SJSA1 (cell line): ENCODE data around the gene MMD2. TPM values are rescaled to one million over a fixed set of nuclear protein-coding genes. Genes with fewer than 3 reads are reported as not detected.
"Not testable (repeated sequence)": the region's sequence is repeated elsewhere in the genome, so short reads cannot be mapped to it uniquely, and the experiment has no call there.

Experiments used
- DNase-seq, 2 experiments: peaks; one replicate each; pipeline ENCODE4 v3.0.0-alpha.2; 2015 to 2020; ENCODE audit warnings: low spot score in 2 of 2, low read depth in 1 of 2
- H3K27ac ChIP-seq: fragments of 250-450 bp; sonication (Bioruptor Pico); 2 replicates; pipeline ENCODE4 v1.5.1; 2020; ENCODE audit warnings: mild to moderate bottlenecking, moderate library complexity
- H3K27me3 ChIP-seq: fragments of 250-450 bp; sonication (Bioruptor Pico); replicated peaks from 2 replicates; pipeline ENCODE4 v1.5.1; 2020; ENCODE audit warnings: mild to moderate bottlenecking, moderate library complexity
- H3K36me3 ChIP-seq: fragments of 250-450 bp; sonication (Bioruptor Pico); 2 replicates; pipeline ENCODE4 v1.5.1; 2020; ENCODE audit warnings: mild to moderate bottlenecking
- H3K4me1 ChIP-seq: fragments of 250-450 bp; sonication (Bioruptor Pico); replicated peaks from 2 replicates; pipeline ENCODE4 v1.6.1; 2021; ENCODE audit warnings: mild to moderate bottlenecking
- H3K4me3 ChIP-seq: fragments of 250-450 bp; sonication (Bioruptor Pico); 2 replicates; pipeline ENCODE4 v1.5.1; 2020; ENCODE audit warnings: mild to moderate bottlenecking
- H3K9me3 ChIP-seq: fragments of 250-450 bp; sonication (Bioruptor Pico); replicated peaks from 2 replicates; pipeline ENCODE4 v1.5.1; 2020; ENCODE audit warnings: mild to moderate bottlenecking
- total RNA-seq: library from RNA; depleted of rRNA; stranded (reverse); fragments of >200 nt; shearing (Covaris generic); gene quantifications from 2 replicates; pipeline ENCODE4 v1.2.3, GENCODE V29; 2014; rRNA removed

MMD2 gene, protein sequence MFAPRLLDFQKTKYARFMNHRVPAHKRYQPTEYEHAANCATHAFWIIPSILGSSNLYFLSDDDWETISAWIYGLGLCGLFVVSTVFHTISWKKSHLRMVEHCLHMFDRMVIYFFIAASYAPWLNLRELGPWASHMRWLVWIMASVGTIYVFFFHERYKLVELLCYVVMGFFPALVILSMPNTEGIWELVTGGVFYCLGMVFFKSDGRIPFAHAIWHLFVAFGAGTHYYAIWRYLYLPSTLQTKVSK
- total RNA-seq: not detected in 2 replicates

DNA sequence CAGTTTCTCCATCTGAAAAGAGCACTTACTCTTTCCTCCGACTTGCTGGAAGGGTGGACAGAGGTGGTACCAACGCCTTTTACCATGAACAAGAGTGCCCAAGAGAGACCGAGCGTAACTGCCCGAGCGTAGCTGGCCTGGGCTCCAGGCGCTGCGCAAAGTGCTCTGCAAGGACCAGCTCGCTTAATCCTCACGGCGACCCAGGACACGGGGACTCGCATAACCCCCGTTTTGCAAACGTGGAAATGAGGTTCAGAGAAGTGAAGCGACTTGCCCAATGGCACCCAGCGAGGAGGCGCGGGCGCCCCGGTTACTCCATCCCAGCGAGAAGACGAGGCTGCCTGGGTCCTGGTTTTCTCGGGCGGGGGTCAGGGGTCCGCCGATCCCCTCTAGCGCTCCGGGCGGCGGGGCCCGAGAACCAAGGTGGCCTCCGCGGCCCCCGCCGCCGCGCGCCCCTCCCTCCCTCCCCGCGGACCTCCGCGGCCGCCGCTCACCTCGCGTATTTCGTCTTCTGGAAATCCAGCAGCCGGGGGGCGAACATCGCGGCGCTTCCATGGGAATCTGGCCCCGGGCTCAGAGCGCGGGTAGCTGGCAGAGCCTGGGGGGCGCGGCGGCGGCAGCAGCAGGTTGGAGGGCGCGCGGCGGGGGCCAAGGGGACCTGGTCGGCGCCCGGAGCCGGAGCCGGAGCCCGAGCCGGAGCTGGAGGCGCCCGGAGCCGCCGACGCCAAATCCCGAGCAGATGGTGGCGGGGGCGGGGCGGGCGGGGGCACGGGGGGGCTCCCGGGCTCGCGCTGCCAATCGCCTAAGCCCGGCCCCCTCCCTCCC is at the start of gene MMD2:
MMD2 (minus strand) TSS at position 711 of the 825 bp plus-strand sequence; CDS start at position 541, 170 bp downstream.
- DNase-seq: no peak
- Histone ChIP-seq H3K4me1 (no peaks in the 10 kb centered on the region), H3K36me3 (no peaks in the 10 kb centered on the region), H3K9me3 (peaks cover 3% of the 10 kb centered on the region), H3K4me3 (no peak within 1 kb of the TSS), H3K27ac (no peak within 1 kb of the TSS), H3K27me3 (peaks cover 69% of the 10 kb centered on the region)

- no peaks in the 10 kb centered on the region for H3K27me3 ChIP-seq
- H3K27ac ChIP-seq: no peak overlapping the region
- DNase-seq: peak in 1 of 2 experiments; percentile 16
- no peak overlapping the region for H3K4me3 ChIP-seq
- H3K9me3 ChIP-seq: 0 out of 2 replicates have a peak, but pooled peaks cover 2% of the 10 kb centered on the region
- no peaks in the 10 kb centered on the region for H3K4me1 ChIP-seq
- peaks cover 17% of the 10 kb centered on the region for H3K36me3 ChIP-seq
Measured at GRCh38 chr7:5005066-5005465, 46.1 kb upstream of the MMD2 start.

GRCh38 chr7:5001911-5002310 is 42.9 kb upstream of the MMD2 start:
- Histone ChIP-seq H3K36me3 (peaks cover 24% of the 10 kb centered on the region), H3K27me3 (no peaks in the 10 kb centered on the region), H3K27ac (no peak overlapping the region), H3K4me3 (no peak overlapping the region), H3K4me1 (no peaks in the 10 kb centered on the region), H3K9me3 (no peaks in the 10 kb centered on the region)
- DNase-seq: peak in 1 of 2 experiments; percentile 36

GRCh38 chr7:5001003-5001402 is 42.0 kb upstream of the MMD2 start:
- Histone ChIP-seq H3K4me3 (no peak overlapping the region), H3K27ac (no peak overlapping the region), H3K36me3 (peaks cover 33% of the 10 kb centered on the region), H3K9me3 (no peaks in the 10 kb centered on the region), H3K4me1 (no peaks in the 10 kb centered on the region), H3K27me3 (no peaks in the 10 kb centered on the region)
- DNase-seq: no peak

DNA sequence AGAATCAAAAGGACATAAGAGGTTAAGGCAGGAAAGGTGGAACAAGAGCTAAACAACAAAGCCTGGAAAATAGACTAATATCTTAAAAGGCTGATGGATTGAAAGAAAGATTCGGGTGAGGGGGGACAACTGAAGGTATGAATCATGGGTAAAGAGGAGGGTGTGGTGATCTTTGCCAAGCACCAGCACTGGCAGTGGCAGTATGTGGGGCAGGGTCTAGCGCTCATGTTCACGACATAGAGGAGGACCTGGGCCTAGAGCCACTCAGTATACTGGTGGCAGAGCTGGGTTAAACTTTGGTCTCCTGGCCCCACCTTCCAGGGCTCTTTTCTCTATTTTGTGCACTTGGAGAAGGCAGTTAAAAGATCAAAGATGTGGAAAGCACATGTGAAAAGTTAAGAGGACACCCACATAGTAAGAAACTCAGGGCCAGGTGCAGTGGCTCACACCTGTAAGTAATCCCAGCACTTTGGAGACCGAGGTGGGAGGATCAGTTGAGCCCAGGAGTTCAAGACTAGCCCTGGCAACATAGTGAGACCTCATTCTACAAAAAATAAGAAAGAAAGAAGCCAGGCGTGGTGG is 40.5 kb upstream of the MMD2 start:
- peak in 1 of 2 experiments; percentile 30 for DNase-seq
- no peak overlapping the region for H3K27ac ChIP-seq
- no peaks in the 10 kb centered on the region for H3K27me3 ChIP-seq
- no peaks in the 10 kb centered on the region for H3K4me1 ChIP-seq
- no peaks in the 10 kb centered on the region for H3K9me3 ChIP-seq
- peaks cover 39% of the 10 kb centered on the region for H3K36me3 ChIP-seq
- no peak overlapping the region for H3K4me3 ChIP-seq

DNA sequence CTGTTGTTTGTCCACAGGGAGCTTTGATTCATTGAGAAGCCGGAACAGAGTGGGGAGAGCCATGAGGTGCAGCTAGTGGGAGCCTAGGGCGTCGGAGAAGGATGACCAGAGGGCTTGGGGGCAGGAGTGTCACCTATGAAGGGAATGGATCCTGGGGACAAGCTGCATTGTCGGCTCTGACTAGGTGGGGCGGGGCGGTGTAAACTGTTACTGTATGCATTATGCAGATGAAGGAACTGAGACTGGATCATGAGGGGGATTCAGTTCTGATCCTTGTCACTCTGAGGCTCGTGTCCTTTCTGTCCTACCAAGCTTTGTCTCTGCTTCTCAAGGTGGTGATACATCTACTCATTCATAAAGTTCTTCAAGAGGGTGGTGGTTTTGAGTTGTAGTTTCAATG is 39.9 kb upstream of the MMD2 start:
- H3K27me3 ChIP-seq: no peaks in the 10 kb centered on the region
- H3K4me1 ChIP-seq: no peaks in the 10 kb centered on the region
- no peak overlapping the region for H3K4me3 ChIP-seq
- no peak overlapping the region for H3K27ac ChIP-seq
- DNase-seq: peak in 1 of 2 experiments; percentile 44
- no peaks in the 10 kb centered on the region for H3K9me3 ChIP-seq
- H3K36me3 ChIP-seq: peaks cover 45% of the 10 kb centered on the region

- Histone ChIP-seq H3K9me3 (no peaks in the 10 kb centered on the region), H3K36me3 (peaks cover 50% of the 10 kb centered on the region), H3K27me3 (no peaks in the 10 kb centered on the region), H3K4me3 (no peak overlapping the region), H3K27ac (no peak overlapping the region), H3K4me1 (no peaks in the 10 kb centered on the region)
- peak in 1 of 2 experiments; percentile 33 for DNase-seq
Measured at GRCh38 chr7:4998244-4998643, 39.3 kb upstream of the MMD2 start.

DNA sequence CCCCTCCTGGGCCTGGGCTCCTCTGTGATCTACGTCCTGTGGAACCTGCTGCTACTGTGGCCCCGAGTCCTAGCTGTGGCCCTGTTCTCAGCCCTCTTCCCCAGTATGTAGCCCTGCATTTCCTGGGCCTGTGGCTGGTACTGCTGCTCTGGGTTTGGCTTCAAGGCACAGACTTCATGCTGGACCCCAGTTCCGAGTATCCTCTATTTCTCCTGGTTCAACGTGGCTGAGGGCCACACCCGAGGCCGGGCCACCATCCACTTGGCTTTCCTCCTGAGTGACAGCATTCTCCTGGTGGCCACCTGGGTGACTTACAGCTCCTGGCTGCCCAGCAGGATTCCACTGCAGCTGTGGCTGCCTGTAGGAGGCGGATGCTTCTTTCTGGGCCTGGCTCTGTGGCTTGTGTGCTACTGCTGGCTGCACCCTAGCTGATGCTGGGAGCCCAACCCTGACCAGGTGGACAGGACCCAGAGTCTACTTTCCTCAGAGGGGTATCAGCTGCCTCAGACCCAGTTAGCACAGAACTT is 37.8 kb upstream of the MMD2 start:
- H3K9me3 ChIP-seq: no peaks in the 10 kb centered on the region
- H3K36me3 ChIP-seq: peaks cover 64% of the 10 kb centered on the region
- no peak overlapping the region for H3K4me3 ChIP-seq
- H3K4me1 ChIP-seq: no peaks in the 10 kb centered on the region
- no peak overlapping the region for H3K27ac ChIP-seq
- no peaks in the 10 kb centered on the region for H3K27me3 ChIP-seq
- DNase-seq: peak in 1 of 2 experiments; percentile 39

GRCh38 chr7:4995429-4995969 is 36.5 kb upstream of the MMD2 start:
- H3K9me3 ChIP-seq: no peaks in the 10 kb centered on the region
- H3K27me3 ChIP-seq: no peaks in the 10 kb centered on the region
- peak in 1 of 2 experiments; percentile 41 for DNase-seq
- no peaks in the 10 kb centered on the region for H3K4me1 ChIP-seq
- H3K36me3 ChIP-seq: peaks cover 76% of the 10 kb centered on the region
- H3K4me3 ChIP-seq: no peak overlapping the region
- no peak overlapping the region for H3K27ac ChIP-seq

GRCh38 chr7:4993471-4993870 is 34.5 kb upstream of the MMD2 start:
- Histone ChIP-seq H3K4me3 (no peak overlapping the region), H3K36me3 (peaks cover 83% of the 10 kb centered on the region), H3K27me3 (no peaks in the 10 kb centered on the region), H3K9me3 (no peaks in the 10 kb centered on the region), H3K27ac (no peak overlapping the region), H3K4me1 (no peaks in the 10 kb centered on the region)
- DNase-seq: peak in 1 of 2 experiments; percentile 39

GRCh38 chr7:4982741-4983140 is 23.8 kb upstream of the MMD2 start:
- DNase-seq, H3K9me3 ChIP-seq, H3K4me1 ChIP-seq, H3K27ac ChIP-seq, H3K27me3 ChIP-seq, H3K4me3 ChIP-seq: not testable (repeated sequence)
- H3K36me3 ChIP-seq: peaks cover 67% of the 10 kb centered on the region

DNA sequence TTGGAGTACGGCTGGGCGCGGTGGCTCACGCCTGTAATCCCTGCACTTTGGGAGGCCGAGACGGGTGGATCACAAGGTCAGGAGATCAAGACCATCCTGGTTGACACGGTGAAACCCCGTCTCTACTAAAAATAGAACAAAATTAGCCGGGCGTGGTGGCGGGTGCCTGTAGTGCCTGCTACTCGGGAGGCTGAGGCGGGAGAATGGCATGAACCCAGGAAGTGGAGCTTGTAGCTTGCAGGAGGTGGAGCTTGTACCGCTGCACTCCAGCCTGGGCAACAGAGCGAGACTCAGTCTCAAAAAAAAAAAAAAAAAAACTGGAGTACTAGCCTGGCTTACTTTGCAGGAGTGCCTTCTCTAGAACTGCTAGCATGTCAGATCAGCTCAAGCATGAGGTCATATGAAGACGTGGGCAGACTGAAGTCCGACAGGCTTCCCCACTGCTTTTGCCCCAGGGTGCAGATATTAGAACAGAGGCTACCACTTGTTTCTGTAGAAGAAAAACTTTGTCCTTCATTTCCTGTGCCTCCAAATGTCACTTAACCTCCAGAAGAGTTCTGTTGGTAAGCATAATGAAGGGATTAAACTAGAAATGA is 22.4 kb upstream of the MMD2 start:
- peaks cover 69% of the 10 kb centered on the region for H3K36me3 ChIP-seq
- H3K4me3 ChIP-seq, H3K27me3 ChIP-seq, H3K4me1 ChIP-seq, H3K9me3 ChIP-seq, H3K27ac ChIP-seq: not testable (repeated sequence)
- DNase-seq: peak in 1 of 2 experiments; percentile 38

GRCh38 chr7:4975626-4976025 is 16.6 kb upstream of the MMD2 start:
- not testable (repeated sequence) for DNase-seq, H3K4me1 ChIP-seq, H3K27me3 ChIP-seq, H3K4me3 ChIP-seq, H3K9me3 ChIP-seq, H3K27ac ChIP-seq
- H3K36me3 ChIP-seq: peaks cover 48% of the 10 kb centered on the region
